SKM-1 treated with dmso at 0.1 percent for 144 hours (cell line): ENCODE data around the gene HOXB3.

Experiments
- DNase-seq: peaks from one replicate; lab custom pipeline; 2025; ENCODE audit not compliant: unreplicated experiment; lab: John Stamatoyannopoulos, UW

Gene HOXB3

DNA sequence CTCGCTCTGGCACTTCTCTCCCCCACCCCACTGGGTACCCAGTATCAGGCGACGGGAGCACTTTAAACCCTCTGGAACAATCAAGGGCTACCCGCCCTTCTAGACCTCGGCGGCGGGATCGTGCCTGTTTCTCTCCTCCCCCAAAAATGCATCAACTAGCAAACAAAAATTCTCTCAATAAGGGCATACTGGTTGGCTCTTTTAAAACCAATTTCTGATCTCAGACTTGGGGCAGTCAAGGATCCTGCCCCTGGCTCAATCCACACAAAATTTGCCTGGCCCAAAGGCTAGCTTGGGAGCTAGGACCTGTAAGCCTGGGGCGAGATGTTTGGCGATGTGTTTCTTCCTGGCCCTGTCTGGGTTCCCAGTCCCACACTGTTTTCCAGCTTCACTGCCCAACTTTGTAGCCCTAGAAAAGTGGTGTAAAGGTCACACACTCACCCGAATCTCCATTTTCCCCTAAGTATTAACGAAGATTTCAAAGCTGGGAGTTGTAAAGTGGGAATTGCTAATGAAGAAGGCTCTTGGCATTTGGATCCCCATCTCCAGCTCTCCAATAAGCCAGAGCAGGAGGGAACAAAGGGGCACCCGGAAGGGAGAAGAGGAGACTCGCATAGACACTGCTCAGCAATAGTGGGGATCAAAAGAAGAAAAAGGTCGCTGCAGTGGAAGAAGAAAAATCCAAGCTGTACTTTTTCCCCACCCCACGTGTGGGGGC lies 30.8 kb downstream of the HOXB3 start:
- no peak for DNase-seq

DNA sequence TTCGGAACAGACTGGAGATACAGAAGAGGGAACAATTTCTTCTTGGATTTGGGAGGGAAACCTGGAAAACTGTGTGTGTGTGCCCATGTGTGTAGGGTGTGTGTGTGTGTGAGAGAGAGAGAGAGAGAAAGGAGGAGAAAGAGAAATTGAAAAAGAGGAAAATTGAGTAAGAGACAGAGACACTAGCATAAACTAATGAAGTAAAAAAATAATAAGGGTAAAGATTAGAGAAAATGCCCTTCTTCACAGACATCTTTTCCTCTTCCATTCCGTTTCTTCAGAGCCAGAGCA lies 31.3 kb downstream of the HOXB3 start:
- no peak for DNase-seq

GRCh38 chr17:48558057-48558830 lies 31.8 kb downstream of the HOXB3 start:
- no peak for DNase-seq

DNA sequence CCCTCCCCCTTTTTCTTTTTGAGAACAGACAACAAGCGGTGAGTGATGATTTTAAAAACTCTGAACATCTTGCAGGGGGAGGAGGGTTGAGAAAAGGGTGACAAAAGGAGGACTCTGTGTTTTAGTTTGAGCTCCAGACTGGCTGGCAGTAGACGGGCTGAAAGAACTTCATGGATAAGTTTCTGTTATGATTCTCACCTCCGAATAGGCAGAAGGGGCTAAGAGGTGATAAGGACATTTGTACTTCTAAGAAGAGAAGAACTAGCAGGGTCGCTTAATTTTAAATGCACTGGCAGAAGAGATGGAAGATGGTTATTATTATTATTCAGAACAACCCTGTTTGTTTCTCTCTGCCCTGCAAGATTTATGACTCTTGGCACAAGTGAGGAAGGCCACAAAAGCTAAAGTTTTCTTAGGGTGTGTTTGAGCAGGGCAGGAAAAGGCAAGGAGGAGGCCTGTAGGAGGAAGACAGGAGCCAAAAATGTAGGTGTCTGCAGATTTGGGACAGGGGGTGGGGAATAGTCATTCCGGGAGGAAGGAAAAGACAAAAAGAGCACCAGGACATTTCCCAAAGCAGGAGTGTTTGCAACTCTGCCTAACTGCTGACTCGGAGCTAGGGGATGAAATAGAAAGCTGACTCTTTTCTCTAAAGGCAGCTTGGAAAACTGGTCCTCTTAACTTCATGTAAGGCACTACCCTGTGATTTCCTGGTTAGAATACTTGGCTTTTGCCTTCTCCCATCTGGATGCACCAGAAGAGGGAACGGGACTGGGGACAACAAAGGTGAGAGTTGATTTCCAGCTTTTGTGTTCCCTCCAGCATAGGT lies 33.3 kb downstream of the HOXB3 start:
- no peak for DNase-seq

DNA sequence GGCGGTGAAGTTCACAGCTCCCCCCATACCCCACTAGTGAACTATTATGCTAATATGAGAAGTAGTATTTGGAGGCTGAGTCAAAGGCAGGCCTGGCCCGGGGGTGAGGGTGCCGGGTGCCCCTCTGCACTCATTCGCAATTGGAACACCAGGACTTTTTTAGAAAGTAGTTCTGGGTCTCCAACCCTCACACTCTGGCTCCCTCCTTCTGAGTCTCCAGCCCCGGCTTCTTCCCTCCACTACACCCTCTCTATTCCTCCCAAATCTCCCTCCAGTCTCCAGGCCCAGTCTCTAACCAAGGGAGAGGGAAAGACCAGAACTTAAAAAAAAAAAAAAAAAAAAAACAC lies 33.8 kb downstream of the HOXB3 start:
- DNase-seq = no peak

DNA sequence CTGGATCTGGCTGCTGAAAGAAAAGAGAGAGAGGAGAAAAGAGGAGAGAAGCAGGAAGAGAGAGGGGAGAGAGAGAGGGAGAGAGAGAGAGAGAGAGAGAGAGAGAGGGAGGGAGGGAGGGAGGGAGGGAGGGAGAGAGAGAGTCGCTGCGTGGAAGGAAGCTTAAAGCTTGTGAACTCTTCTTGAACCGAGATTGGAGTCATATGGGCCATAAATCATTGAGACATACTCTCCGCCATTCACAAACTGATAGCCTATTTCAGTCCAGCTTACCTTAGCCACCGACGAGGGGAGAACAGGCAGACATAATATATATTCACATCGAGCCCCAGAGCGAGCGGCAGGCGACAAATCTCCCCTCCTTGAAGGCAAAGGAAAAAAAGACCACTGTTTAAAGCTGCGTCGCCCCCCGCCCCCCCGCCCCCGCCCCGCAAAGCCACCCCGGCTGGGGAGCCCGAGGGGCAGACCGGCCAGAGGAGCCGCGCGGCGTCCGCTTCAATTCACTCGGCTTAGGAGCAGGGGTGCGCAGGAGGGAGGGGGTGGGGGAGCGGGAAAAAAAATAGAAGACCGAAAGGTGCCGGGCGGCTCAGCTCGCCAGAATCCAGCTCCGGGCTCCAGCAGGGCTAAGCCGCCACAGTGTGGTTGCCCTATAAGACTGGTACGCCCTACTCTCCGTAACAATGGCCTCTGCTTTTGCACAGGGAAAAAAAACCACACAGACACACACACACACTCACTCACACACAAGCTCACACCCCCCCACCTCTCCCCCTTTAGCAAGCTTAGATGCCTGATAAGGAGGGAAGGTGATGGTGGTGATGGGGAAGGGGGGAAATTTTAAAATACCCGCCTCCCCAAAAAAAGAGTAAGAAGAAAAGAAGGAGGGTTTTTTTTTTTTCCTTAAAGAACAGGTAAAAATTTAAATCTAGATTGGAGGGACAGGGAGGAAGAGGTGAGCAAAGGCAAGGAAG lies 34.5 kb downstream of the HOXB3 start:
- DNase-seq = no peak

DNA sequence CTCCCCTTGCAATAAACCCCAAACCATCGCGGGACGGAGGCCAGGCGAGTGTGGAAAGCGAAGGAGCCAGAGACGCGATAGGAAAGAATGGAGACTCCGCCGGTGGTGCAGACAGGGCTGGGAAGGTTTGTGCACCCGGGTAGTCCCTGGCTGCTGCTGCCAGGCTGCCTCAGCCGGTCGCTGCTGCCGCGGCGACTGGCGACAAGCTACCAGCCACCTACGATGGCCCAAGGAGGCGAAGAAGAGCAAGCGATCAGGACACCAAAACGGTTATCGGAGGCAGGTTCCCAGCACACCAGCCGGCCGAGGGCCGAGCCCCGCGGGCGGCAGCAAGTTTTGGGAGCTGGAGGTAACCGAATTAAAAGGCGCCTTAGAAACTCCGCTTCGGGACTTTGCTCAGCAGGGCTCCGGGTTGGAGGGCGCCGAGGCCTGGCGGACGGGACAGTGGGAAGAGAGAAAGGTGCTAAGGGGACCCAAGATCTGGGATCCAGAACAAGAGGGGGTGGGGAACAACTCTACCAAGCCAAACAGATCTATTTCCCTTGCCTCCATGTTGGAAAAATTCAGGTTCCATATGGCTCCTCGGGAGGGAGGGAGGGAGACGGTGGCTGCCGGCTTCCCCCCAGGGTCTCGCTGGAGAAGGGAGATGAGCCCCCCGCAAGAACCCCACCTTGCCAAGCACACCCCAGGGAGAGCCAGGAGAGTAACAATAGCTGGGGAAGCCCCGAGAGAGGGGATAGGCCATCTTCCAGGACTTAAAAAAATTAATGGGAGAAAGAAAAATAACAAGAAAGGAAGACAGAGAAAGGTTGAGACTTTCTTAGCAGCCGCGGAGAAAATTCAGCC lies 35.4 kb downstream of the HOXB3 start:
- DNase-seq = no peak

DNA sequence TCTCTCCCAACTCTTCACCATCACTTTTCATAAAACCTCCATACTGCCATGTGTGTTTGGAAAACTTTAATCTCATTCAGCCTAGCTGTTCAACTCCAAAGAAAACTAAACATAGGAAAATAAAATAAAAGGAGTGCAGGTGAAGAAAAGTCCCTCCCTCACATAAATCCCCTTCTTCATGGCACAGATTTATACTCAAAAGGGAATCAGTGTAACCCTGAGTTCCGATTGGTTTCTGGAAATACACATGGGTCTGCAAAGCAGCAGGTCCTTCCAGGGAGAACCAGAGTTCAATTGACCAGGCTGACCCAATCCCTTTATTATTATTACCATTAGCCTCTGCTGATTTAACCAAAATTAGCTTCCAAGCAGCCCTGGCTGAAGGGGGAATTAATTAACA lies 36.2 kb downstream of the HOXB3 start:
- DNase-seq = no peak

DNA sequence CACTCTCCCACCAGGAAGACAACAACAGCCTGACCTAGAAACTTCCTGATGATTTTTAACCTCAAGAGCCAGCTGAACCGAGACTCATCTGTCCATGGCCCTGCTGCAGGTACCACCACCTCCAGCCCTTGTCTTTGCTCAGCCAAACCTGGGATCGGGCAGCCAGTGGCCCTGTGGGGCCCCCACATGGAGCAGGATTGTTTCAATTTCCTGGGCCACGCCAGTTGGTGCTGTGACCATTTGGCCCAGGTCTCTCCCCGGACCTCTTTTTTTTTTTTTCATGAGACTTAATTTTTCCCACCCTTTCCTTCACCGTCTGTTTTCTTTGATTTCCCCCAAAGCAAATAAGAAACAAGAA lies 36.9 kb downstream of the HOXB3 start:
- no peak for DNase-seq

DNA sequence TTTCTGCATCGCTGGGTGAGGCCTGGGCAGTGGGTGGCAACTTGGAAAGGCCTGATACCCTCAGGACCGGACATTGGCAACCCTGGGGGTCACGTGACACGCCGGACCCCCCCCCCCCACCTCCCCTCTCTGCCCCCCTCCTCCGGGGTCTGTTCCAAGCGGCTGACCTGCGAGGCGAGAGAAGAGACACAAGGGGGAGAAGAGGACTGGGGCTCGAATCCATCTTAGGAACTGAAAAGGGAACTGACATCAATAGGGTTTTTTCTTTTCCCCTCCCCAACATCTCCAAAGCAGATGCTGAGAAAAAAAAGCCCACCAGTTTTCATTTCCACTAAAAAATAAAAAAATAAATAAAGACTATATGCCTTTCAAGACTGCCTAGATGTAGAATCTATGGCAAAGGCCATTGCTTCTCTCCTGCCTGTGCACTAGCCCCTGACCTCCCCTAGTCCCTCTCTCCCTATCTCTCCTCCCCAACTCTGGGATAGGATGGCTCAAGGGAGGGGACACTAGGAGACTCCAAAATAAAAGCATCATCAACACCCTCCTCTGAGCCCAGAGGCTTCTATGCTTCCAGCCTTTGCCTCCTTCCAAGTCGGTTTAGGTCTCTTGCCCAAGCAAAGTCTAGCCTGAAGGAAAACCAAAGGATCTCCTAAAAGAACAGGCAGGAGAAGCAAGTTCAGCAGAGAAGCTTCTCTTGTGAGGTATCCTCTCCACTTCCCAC lies 37.4 kb downstream of the HOXB3 start:
- no peak for DNase-seq

- DNase-seq = no peak
These were observed 38.2 kb downstream of the HOXB3 start for GRCh38 chr17:48551596-48552465.

GRCh38 chr17:48551214-48551555 lies 38.9 kb downstream of the HOXB3 start:
- DNase-seq = no peak

GRCh38 chr17:48550502-48551213 lies 39.4 kb downstream of the HOXB3 start:
- no peak for DNase-seq

DNA sequence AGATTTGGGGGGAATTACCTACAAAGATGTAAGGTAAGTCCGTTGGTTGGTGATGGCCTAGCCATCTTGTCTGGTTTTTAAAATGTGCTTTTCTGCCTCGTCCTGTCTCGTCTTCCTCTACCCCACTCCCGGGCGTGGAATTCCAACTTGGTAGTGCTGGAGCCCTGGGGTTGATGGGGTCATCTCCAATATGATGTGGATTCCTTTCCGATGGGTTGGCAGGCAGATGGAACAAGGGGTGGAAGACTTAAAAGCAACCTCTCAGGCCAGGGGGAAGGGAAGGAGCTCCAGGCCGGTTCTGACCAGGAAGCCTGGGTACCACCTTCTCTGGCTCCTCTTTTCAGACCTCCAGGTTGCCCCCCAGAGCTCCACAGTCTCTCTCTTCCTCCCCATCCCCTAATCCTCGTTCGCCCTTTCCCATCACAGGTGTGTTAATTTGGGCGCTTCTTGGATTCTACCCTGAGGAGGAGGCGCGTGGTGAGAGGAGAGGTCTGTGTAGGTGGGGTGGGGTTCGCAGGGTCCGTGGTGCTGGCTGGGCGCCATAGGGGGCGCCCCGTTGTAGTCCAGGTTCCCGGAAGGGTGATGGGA lies 40.0 kb downstream of the HOXB3 start:
- no peak for DNase-seq

GRCh38 chr17:48549281-48549630 lies 40.8 kb downstream of the HOXB3 start:
- no peak for DNase-seq

DNA sequence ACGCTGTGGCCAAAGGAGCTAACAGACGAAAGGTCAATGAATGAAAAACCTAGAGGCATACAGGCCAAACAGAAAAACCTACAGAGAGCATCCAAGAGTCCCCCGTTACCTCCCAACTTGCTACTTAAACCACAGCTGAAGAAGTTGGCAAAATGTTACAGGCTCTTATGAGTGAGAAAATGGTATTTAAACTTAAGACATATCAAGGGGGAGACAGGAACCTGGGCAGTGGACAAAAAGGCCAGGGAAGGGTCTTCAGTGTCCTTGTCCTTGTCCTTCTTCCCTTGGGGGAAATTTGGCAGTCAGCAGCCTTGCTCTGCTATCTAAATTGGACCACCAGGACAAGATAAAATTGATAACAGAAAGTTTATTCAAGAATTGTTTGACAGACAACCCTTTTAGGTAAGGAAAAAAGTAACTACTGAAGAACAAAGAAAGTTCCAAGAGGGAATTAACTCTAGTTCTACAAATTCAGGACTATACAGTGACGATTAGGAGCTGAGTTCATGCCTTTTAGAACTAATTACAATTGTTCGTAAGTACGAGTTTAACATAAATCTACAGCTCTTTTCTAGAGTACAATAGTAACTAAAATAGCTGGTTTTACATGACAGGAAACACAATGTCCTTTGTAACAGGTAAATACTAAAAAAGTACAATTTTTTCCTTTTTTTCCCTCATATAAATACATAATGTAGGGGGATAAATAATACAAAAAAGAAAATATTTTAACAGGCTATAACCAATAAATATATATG lies 41.3 kb downstream of the HOXB3 start:
- DNase-seq = no peak
